ENCODE measurements around the gene CCDC33.

CCDC33 gene

GRCh38 chr15:74307827-74308811, 72.0 kb downstream of the CCDC33 start:
- Histone ChIP-seq H2AFZ (ENCODE audit: low read length) (peak overlapping the region; percentile 48), H3K9me3 (replicated peaks in 1 of 2; ENCODE audit: control insufficient read depth in 2 of 2, insufficient read depth in 1 of 2, low read depth in 1 of 2, low read length in 2 of 2) (no peaks in the 10 kb centered on the region), H3K36me3 (replicated peaks in 1 of 2; ENCODE audit: control insufficient read depth in 2 of 2, insufficient read depth in 2 of 2, low read length in 2 of 2) (no peaks in the 10 kb centered on the region), H3K79me1 (ENCODE audit: low read depth, low read length) (no peaks in the 10 kb centered on the region), H4K91ac (ENCODE audit: low read depth, low read length, poor library complexity) (no peak overlapping the region), H3K4me1 (ENCODE audit: control insufficient read depth in 2 of 2, insufficient read depth in 1 of 2, low read depth in 1 of 2, low read length in 2 of 2) (peaks cover 38 to 54% of the 10 kb centered on the region in 2 donors), H3K4me3 (ENCODE audit: low read length in 2 of 2) (no peak overlapping the region), H2BK5ac (ENCODE audit: low read length) (no peak overlapping the region), H3K14ac (ENCODE audit: low read length) (no peak overlapping the region), H4K8ac (ENCODE audit: low read depth, low read length) (no peak overlapping the region), H2BK15ac (ENCODE audit: low read length) (no peak overlapping the region), H3K4ac (ENCODE audit: low read length) (no peak overlapping the region), H2BK12ac (ENCODE audit: low read length) (peak overlapping the region; percentile 7), H3K4me2 (ENCODE audit: insufficient read depth, low read length, poor library complexity, severe bottlenecking) (peak overlapping the region; percentile 66), H3K27me3 (ENCODE audit: control insufficient read depth in 3 of 3, insufficient read depth in 3 of 3, low read depth in 1 of 3, low read length in 3 of 3) (peaks cover 0 to 5% (median 0%) of the 10 kb centered on the region in 3 experiments), H3K27ac (replicated peaks; ENCODE audit: low read length) (peak overlapping the region; percentile 43), H2BK120ac (ENCODE audit: low read depth, low read length) (no peak overlapping the region), H2AK5ac (ENCODE audit: low read depth, low read length) (peak overlapping the region; percentile 44), H3K9ac (ENCODE audit: low read depth, low read length, poor library complexity) (peak overlapping the region; percentile 33), H3K23ac (ENCODE audit: low read depth, low read length, poor library complexity) (no peak overlapping the region), H3K18ac (ENCODE audit: low read length) (peak overlapping the region; percentile 89)
- no CpG with 5 or more reads among the region's 19 CpGs for WGBS, 2 donors (ENCODE audit: extremely low coverage in 2 of 2, insufficient read length in 2 of 2, insufficient replicate concordance in 1 of 2)
- no peak for DNase-seq (ENCODE audit: low spot score)

- no peak overlapping the region for H2AFZ ChIP-seq (ENCODE audit: low read length)
- H3K27ac ChIP-seq (replicated peaks; ENCODE audit: low read length), result no peak overlapping the region
- H3K14ac ChIP-seq (ENCODE audit: low read length), result no peak overlapping the region
- no peak overlapping the region for H4K91ac ChIP-seq (ENCODE audit: low read depth, low read length, poor library complexity)
- peaks cover 0 to 5% (median 0%) of the 10 kb centered on the region in 3 experiments for H3K27me3 ChIP-seq (ENCODE audit: control insufficient read depth in 3 of 3, insufficient read depth in 3 of 3, low read depth in 1 of 3, low read length in 3 of 3)
- H2BK12ac ChIP-seq (ENCODE audit: low read length), result no peak overlapping the region
- H3K4ac ChIP-seq (ENCODE audit: low read length), result no peak overlapping the region
- no peak overlapping the region for H2AK5ac ChIP-seq (ENCODE audit: low read depth, low read length)
- H3K36me3 ChIP-seq (replicated peaks in 1 of 2; ENCODE audit: control insufficient read depth in 2 of 2, insufficient read depth in 2 of 2, low read length in 2 of 2), result no peaks in the 10 kb centered on the region
- DNase-seq (ENCODE audit: low spot score), result no peak
- no peak overlapping the region for H2BK120ac ChIP-seq (ENCODE audit: low read depth, low read length)
- H3K9me3 ChIP-seq (replicated peaks in 1 of 2; ENCODE audit: control insufficient read depth in 2 of 2, insufficient read depth in 1 of 2, low read depth in 1 of 2, low read length in 2 of 2), result no peaks in the 10 kb centered on the region
- H2BK5ac ChIP-seq (ENCODE audit: low read length), result peak overlapping the region; percentile 15
- H2BK15ac ChIP-seq (ENCODE audit: low read length), result peak overlapping the region; percentile 61
- H3K79me1 ChIP-seq (ENCODE audit: low read depth, low read length), result no peaks in the 10 kb centered on the region
- no peak overlapping the region for H3K4me3 ChIP-seq (ENCODE audit: low read length in 2 of 2)
- H3K18ac ChIP-seq (ENCODE audit: low read length), result peak overlapping the region; percentile 81
- no peak overlapping the region for H4K8ac ChIP-seq (ENCODE audit: low read depth, low read length)
- H3K23ac ChIP-seq (ENCODE audit: low read depth, low read length, poor library complexity), result peak overlapping the region; percentile 0
- peaks cover 28 to 31% of the 10 kb centered on the region in 2 donors for H3K4me1 ChIP-seq (ENCODE audit: control insufficient read depth in 2 of 2, insufficient read depth in 1 of 2, low read depth in 1 of 2, low read length in 2 of 2)
- no peak overlapping the region for H3K4me2 ChIP-seq (ENCODE audit: insufficient read depth, low read length, poor library complexity, severe bottlenecking)
- no peak overlapping the region for H3K9ac ChIP-seq (ENCODE audit: low read depth, low read length, poor library complexity)
- WGBS, 2 donors (ENCODE audit: extremely low coverage in 2 of 2, insufficient read length in 2 of 2, insufficient replicate concordance in 1 of 2), result no CpG with 5 or more reads among the region's 13 CpGs
Observed at GRCh38 chr15:74311734-74312444, 75.8 kb downstream of the CCDC33 start.

GRCh38 chr15:74312445-74313007, 76.4 kb downstream of the CCDC33 start:
- no CpG with 5 or more reads among the region's 9 CpGs for WGBS, 2 donors (ENCODE audit: extremely low coverage in 2 of 2, insufficient read length in 2 of 2, insufficient replicate concordance in 1 of 2)
- peak overlapping the region; percentile 15 for H2BK5ac ChIP-seq (ENCODE audit: low read length)
- no peak for DNase-seq (ENCODE audit: low spot score)

More at GRCh38 chr15:74312445-74313007, 76.4 kb downstream of the CCDC33 start:
- Histone ChIP-seq H3K9ac (ENCODE audit: low read depth, low read length, poor library complexity) (no peak overlapping the region), H3K79me1 (ENCODE audit: low read depth, low read length) (no peaks in the 10 kb centered on the region), H3K4me3 (ENCODE audit: low read length in 2 of 2) (no peak overlapping the region), H2AK5ac (ENCODE audit: low read depth, low read length) (peak overlapping the region; percentile 68), H2BK15ac (ENCODE audit: low read length) (peak overlapping the region; percentile 61), H3K14ac (ENCODE audit: low read length) (no peak overlapping the region), H3K4me1 (ENCODE audit: control insufficient read depth in 2 of 2, insufficient read depth in 1 of 2, low read depth in 1 of 2, low read length in 2 of 2) (peaks cover 28 to 29% of the 10 kb centered on the region in 2 donors), H3K27ac (replicated peaks; ENCODE audit: low read length) (no peak overlapping the region), H3K36me3 (replicated peaks in 1 of 2; ENCODE audit: control insufficient read depth in 2 of 2, insufficient read depth in 2 of 2, low read length in 2 of 2) (no peaks in the 10 kb centered on the region), H4K91ac (ENCODE audit: low read depth, low read length, poor library complexity) (no peak overlapping the region), H3K4me2 (ENCODE audit: insufficient read depth, low read length, poor library complexity, severe bottlenecking) (no peak overlapping the region), H3K23ac (ENCODE audit: low read depth, low read length, poor library complexity) (peak overlapping the region; percentile 0), H2AFZ (ENCODE audit: low read length) (no peak overlapping the region), H2BK12ac (ENCODE audit: low read length) (peak overlapping the region; percentile 87), H3K9me3 (replicated peaks in 1 of 2; ENCODE audit: control insufficient read depth in 2 of 2, insufficient read depth in 1 of 2, low read depth in 1 of 2, low read length in 2 of 2) (no peaks in the 10 kb centered on the region), H3K4ac (ENCODE audit: low read length) (no peak overlapping the region), H2BK120ac (ENCODE audit: low read depth, low read length) (no peak overlapping the region), H3K18ac (ENCODE audit: low read length) (peak overlapping the region; percentile 81), H3K27me3 (ENCODE audit: control insufficient read depth in 3 of 3, insufficient read depth in 3 of 3, low read depth in 1 of 3, low read length in 3 of 3) (peaks cover 0 to 4% (median 0%) of the 10 kb centered on the region in 3 experiments), H4K8ac (ENCODE audit: low read depth, low read length) (no peak overlapping the region)
